GM21576 (cell line): Measurements from ENCODE around the gene S100A5.
A peak's percentile ranks its signal among the peaks of the same experiment; 100 is the strongest.
"Not testable (repeated sequence)": the region's sequence is repeated elsewhere in the genome, so short reads cannot be mapped to it uniquely, and the experiment has no call there.

Experiments used
- ATAC-seq: cut with Tn5 transposase; IDR thresholded peaks from one replicate; pipeline ENCODE4 v1.9.1; 2021; ENCODE audit warnings: mild to moderate bottlenecking, moderate library complexity; ENCODE audit not compliant: unreplicated experiment

Gene S100A5, protein sequence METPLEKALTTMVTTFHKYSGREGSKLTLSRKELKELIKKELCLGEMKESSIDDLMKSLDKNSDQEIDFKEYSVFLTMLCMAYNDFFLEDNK

DNA sequence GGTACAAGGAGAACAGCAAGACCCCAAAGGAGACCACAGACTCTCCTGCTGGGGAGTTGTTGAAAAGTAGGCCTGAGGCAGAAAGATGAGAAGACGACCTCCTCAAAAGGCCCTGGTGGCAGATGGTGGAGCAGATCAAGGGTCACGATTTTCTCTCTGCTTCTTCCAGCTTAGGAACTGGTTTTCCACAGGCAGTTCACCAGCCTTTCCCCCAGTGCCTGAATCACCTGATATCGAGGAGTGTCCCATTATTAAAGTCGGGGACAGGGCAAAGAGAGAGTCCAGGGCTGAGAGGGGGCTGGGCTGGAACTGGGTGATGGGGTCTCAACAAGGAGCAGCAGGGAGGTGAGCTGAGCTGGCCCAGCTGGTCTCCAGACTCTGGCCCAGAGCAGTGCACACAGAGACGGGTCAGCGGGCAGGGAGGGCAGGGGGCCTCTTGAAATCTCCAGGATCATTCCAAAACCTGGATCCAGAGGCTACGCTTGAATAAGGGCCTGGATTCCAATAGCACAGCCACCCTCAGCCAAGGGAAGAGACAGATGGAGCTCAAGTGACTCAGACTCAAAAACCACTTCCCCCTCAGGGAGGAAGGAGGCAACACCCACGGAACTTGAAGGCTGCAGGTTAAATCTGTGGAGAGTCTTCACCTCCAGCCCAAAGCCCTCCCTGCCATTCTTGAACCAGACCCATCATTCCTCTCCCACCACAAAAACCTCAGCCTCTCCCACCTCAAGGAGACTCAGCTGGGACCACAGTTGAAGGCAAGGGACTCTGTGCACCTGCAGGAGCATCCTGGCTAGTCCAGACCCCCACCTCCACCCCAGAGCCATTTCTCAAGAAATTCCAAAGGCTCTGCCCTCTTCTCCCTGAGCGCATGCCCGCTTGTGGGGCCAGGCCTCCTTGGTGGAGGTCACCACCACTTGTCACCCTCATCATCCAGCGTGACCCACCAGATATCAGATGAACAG lies at the start of gene S100A5:
Gene S100A5 (minus strand): TSS at position 541 of the 968 bp plus-strand sequence. CDS start 743 bp downstream, outside the sequence.
- no peak for ATAC-seq

DNA sequence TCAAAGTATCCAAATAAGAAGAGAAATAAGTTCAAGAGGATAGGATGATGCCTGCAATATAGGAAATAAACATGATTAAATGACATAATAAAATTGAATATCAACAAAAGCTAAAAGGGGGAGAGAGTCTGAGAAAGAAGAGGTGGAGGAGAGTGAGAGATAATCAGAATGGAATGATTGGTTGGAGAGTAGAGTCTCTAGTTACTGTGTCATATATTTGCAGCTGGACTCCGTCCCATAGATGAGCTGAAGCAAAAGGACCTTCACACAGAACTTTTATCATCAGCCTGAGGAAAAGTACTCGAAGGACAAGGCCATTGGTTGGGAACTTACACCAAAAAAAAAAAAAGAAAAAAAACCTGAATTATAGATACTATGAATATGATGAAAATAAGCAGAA lies 47.7 kb upstream of the S100A5 start:
- ATAC-seq, result no peak

DNA sequence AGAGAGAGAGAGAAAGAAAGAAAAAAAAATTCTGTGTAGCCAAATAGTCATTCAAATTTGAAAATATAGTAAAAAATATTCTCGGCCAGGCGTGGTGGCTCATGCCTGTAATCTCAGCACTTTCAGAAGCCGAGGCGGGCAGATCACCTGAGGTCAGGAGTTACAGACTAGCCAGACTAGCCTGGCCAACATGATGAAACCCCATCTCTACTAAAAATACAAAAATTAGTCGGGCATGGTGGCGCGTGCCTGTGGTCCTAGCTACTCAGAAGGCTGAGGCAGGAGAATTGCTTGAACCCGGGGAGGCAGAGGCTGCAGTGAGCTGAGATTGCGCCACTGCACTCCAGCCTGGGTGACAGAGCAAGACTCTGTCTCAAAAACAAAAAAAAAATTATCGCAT lies 47.3 kb upstream of the S100A5 start:
- ATAC-seq, result not testable (repeated sequence)

DNA sequence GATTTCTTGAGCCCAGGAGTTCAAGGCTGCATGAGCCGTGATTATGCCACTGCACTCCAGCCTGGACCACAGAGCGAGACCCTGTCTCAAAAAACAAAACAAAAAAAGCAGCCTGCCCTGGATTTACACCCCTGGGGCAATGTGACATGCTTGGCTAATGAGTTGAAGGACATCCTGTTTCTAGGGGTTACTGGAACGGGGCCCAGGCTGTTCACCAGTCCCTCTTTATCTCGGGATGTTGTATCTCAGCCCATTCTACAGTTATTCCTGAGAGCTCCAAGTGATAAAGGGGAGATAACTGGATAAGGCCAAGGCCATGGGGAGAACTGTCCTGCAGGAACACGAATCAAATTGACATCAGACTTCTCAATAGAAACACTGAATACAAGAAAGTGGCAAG lies 46.6 kb upstream of the S100A5 start:
- no peak for ATAC-seq

DNA sequence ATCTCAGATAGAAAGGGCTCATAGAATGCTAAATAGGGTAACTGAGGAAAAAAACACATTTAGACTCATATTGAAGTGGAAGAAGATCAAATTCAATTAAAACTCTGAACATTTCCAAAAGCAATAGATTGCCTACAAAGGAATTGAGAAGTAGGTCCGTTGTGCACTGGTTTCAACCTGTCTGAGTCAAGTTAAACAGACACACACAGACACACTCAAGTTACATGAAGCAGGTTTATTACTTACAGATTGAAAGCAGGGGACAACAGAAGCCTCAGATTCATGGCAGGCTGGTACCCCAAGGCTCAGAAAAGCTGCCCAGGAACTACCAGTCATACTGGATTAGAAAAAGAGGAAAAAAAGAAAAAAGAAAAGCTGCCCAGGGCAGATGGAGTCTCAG lies 45.6 kb upstream of the S100A5 start:
- no peak for ATAC-seq

DNA sequence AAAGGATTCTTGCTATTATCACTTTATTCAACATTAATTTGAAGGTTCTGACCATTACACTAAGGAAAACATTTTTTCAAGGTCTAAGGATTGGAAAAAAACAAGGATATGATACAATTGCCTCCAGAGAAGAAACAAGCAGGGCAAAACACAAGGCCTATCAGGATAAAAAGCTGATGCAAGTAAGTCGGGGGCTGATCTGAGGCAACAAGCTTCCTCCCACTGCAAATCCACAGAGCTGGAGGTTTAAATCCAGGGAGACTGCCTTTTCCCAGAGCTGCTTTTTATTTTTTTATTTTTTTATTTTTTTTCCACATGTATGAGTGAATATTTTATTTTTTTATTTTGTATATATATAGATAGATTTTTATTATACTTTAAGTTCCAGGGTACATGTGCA lies 44.3 kb upstream of the S100A5 start:
- ATAC-seq, result no peak

DNA sequence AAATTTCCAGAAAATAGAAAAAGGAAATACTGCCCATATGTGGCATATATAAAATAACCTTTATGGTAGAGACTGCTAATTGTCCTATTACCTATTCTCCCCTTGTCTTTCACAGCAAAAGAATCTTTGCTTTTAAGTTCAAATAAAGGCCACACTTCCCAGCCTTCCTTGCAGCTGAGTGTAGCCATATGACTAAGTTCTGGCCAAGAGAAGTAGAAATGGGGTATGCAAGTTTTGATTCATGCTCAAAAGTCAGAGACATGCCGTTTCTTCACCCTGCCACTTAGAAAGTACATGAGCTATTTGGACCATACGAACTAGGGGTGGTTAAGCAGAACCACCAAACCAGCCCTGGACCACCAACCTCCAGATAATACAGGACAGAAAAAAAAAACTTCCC lies 43.2 kb upstream of the S100A5 start:
- ATAC-seq, result no peak

DNA sequence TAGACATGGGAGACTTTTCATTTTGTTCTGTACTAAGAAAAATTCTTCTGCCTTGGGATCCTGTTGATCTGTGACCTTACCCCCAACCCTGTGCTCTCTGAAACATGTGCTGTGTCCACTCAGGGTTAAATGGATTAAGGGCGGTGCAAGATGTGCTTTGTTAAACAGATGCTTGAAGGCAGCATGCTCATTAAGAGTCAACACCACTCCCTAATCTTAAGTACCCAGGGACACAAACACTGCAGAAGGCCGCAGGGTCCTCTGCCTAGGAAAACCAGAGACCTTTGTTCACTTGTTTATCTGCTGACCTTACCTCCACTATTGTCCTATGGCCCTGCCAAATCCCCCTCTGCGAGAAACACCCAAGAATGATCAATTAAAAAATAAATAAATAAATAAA lies 42.8 kb upstream of the S100A5 start:
- not testable (repeated sequence) for ATAC-seq

DNA sequence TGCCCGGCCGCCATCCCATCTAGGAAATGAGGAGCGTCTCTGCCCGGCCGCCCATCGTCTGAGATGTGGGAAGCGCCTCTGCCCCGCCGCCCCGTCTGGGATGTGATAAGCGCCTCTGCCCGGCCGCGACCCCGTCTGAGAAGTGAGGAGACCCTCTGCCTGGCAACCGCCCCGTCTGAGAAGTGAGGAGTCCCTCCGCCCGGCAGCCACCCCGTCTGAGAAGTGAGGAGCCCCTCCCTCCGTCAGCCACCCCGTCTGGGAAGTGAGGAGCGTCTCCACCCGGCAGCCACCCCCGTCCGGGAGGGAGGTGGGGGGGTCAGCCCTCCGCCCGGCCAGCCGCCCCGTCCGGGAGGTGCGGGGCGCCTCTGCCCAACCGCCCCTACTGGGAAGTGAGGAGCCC lies 42.1 kb upstream of the S100A5 start:
- not testable (repeated sequence) for ATAC-seq

DNA sequence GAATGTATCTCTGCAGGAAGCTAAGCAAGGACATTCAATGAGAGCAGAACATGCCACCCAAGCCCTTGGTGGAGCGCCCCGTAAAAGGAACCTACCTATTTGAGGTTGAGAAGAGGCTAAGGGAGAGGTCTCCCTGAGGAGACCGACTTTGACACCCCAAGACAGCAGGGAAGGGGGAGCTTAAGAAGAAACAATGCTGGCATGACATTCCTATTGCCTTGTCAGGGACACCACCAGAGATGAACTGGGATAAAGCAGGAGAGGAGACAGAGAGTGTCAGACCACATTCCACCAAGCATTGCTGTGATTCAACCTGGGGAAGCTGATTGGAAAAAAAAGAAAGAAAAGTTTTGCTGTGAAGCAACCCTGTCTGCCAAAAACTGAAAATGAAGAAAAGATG lies 38.2 kb upstream of the S100A5 start:
- no peak for ATAC-seq

DNA sequence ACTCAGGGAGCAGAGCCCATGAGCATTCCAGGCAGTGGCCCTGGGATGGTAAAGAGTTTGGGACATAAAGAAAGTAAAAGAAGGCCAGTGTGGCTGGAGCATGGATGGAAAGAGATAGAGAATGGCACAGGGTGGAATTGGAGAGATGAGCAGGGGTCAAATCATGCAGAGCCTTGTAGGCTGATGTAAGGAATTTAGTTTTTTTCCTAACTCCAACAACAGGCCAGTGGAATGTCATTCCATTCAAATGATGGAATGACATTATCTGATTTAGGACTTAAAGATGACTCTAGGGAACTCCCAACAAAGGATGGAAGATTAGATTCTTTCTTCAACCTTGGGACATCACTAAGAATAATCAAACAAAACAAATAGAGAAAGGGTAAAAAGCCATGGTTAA lies 37.8 kb upstream of the S100A5 start:
- no peak for ATAC-seq

DNA sequence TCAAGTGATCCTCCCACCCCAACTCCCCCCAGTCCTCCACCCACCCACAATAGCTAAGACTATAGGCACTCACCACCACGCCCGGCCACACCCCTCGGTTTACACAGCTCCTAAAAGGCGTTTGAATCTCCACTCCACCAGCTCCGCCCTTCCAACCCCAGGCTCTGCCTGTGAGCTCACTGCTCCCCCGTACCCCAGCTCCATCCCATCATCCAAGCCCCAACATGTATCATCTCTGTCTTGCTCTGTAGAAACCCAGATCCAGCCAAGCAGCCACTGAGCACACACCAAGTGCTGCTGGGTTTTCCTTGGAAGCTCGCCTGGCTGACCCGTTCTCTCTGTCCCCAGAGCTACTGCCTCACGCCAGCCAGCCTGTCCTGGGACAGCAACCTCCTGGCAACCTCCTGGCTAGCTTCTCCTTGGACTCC lies 36.9 kb upstream of the S100A5 start:
- no peak for ATAC-seq

DNA sequence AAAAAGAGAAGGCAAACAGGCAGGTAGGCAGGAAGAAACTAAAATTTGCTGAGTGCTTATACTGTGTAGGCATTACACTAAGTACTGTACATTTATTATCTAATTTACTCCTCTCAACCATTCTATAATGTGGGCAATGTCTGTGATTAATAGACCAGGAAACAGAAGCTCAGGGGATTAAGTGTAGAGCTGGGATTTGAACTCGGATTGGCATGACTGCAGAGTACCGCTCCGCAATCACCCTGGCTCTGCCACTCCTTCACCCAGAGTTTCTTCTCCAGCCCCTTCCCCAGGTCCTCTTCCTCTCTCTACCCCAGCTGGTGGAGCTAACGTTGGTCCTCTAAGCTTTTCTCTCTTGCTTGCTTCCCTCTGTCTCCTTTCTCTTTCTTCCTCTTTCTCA lies 36.4 kb upstream of the S100A5 start:
- no peak for ATAC-seq

DNA sequence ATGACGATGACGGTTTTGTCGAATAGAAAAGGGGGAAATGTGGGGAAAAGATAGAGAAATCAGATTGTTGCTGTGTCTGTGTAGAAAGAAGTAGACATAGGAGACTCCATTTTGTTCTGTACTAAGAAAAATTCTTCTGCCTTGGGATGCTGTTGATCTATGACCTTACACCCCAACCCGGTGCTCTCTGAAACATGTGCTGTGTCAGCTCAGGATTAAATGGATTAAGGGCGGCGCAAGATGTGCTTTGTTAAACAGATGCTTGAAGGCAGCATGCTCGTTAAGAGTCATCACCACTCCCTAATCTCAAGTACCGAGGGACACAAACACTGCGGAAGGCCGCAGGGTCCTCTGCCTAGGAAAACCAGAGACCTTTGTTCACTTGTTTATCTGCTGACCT lies 34.8 kb upstream of the S100A5 start:
- ATAC-seq, result not testable (repeated sequence)

DNA sequence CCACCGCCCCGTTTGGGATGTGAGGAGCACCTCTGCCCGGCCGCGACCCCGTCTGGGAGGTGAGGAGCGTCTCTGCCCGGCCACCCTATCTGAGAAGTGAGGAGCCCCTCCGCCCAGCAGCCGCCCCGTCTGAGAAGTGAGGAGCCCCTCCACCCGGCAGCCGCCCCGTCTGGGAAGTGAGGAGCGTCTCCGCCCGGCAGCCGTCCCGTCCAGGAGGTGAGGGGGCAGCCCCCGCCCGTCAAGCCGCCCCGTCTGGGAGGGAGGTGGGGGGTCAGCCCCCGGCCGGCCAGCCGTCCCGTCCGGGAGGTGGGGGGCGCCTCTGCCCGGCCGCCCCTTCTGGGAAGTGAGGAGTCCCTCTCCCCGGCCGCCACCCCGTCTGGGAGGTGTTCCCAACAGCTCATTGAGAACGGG lies 34.4 kb upstream of the S100A5 start:
- not testable (repeated sequence) for ATAC-seq

DNA sequence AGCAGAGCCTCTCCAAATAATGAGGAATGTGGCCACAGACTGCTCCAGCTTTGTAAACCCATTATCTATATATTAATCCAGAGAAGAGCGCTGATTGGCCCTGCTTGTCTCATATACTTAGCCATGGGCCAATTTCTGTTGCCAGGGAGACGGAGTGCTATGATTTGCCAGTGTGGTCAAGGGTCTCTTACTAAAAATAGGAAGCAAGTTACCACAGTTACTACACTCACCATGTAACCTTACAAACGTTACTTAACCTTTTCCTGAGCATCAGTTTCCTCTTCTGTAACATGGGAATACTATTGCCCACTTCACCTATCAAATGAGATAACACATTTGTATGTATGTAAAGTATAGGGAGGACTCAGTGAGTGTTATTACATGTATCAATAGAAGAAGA lies 32.6 kb upstream of the S100A5 start:
- ATAC-seq, result no peak

DNA sequence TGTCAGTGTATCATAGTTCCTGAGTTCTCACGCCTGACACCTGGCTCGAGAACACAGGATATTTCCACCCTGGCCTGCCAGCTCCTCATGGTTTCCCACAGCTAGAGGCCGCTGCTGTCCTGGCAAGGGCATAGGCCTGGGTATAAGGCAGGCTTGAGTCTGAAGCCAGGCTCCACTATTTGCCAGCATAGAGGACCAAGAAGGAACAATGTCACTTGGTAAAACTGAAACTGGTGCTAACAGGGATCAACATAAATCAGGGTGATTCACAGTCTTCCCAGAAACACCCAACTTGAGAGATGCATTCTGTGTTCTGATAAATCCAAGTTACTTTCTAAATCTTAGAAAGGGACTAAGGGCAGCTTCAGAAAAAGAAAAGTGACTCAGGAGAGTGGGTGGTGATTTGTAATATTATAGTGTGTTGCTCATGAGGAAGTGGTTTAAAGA lies 31.9 kb upstream of the S100A5 start:
- peak; percentile 81 for ATAC-seq

DNA sequence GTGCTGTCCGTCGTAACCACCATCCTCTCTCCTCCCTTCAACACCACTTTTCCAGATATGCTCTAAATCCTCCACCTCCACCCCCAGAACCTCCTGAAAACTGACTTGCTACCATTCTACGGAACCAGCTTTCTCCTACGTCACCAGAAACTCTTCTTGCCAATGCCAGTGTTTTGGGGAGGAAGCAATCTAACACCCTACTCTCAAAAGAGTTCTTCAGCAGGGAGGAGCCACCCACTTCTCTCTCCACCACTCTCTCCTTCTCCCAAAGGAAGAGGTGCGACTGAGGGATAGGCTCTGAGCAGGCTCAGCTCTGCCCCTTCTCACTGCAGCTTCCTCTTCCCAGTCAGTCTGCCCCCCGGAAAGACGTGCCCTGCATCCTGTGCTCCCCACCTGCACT lies 31.0 kb upstream of the S100A5 start:
- ATAC-seq, result no peak

DNA sequence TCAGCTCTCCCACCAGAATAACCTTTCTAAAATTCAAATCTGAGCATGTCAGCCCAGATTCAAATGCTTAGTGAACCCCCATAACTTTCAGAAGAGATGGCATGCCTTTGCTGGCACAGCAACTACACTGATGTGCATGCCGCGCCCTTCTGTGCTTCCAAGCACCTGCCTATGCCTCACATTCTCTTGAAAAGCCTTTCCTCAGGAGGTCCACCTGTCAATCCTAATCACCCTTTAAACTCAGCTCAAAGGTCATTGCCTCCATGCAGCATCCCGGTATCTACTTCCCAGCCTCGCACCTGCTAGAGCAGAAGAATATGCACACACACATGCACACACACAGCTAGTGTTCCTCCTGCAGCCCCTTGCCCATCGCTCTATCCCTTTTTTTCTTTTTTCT lies 30.1 kb upstream of the S100A5 start:
- no peak for ATAC-seq

DNA sequence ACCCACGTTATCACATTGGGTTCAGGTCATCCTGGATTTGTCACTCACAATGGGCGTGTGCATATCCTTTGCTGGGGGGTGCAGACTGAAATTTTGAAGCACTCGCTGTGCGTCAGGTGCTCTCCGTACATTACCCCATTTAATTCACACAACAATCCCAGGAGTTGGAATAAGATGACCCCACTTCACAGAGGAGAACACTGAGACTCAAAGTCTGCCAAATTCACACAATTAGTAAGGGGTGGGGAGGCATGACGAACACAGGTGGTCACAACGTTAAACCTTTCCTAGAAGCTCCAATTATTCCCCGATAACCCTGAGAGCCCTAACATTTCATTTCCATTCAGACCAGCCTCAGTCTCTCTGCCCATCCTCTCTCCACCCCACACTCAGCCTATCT lies 28.7 kb upstream of the S100A5 start:
- ATAC-seq, result no peak

DNA sequence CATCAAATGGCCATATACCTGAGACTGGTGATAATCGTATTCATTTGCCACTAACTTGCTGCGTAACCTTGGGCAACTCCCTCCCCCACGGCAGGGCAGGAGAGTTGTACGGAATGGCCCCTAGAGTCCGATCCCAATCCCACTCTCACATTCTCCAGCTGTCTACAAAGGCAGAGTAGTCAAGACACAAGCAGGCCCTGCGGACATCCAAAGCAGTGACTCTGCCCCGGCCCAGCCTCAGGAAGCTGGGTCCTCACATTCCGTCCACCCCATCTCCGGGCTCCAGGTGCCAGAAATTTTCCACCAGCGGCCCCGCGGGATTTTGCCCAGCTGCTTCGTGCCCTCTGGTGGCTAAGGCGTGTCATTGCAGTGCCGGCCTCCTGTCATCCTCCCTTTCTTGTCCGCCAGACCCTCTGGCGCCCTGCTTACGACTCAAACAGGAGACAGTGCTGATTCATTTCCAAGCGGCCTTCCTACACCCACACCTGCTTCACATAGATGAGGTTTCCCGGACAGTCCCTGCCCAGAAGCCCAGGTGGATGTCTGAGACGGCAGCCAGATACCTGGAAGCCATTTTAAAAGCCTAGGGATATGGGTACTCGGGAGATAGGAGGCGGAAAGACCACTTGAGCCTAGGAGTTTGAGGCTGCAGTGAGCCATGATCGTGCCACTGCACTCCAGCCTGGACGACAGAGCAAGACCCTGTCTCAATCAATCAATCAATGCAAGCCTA lies 27.8 kb upstream of the S100A5 start:
- no peak for ATAC-seq
